ENCODE measurements around the gene GFY. TPM values are rescaled to one million over a fixed set of nuclear protein-coding genes. Genes with fewer than 3 reads are reported as not detected.

Gene GFY
- total RNA-seq, 1 donor from 2014 or later, result not detected

GRCh38 chr19:49474542-49474924 is 49.3 kb downstream of the GFY start:
- no peak for TF ChIP-seq POLR2AphosphoS5 (IDR thresholded peaks at IDR 0.05; ENCODE audit: insufficient read depth in 1 of 2, low read depth in 1 of 2)
- no peak for TF ChIP-seq POLR2A (IDR thresholded peaks at IDR 0.05)
- TF ChIP-seq CTCF (IDR thresholded peaks at IDR 0.05), result no peak
- H3K4me1 ChIP-seq, result peaks cover 25% of the 10 kb centered on the region
- DNase-seq (ENCODE audit: extremely low spot score in 2 of 2), result no peak
- H3K9me3 ChIP-seq, result no peaks in the 10 kb centered on the region
- intact Hi-C loops (cut with DNase I), result no loop called here
- peak overlapping the region; percentile 91 for H3K27ac ChIP-seq
- H3K36me3 ChIP-seq, result no peaks in the 10 kb centered on the region
- no peaks in the 10 kb centered on the region for H3K27me3 ChIP-seq
- peak overlapping the region; percentile 75 to 77 for H3K4me3 ChIP-seq

GRCh38 chr19:49475191-49475917 is 50.2 kb downstream of the GFY start:
- Histone ChIP-seq H3K4me1 (peaks cover 22% of the 10 kb centered on the region), H3K27me3 (no peaks in the 10 kb centered on the region), H3K27ac (peak overlapping the region; percentile 91), H3K4me3 (peak overlapping the region; percentile 75 to 77), H3K36me3 (no peaks in the 10 kb centered on the region), H3K9me3 (no peaks in the 10 kb centered on the region)
- no peak for DNase-seq (ENCODE audit: extremely low spot score in 2 of 2)
- intact Hi-C loops (cut with DNase I), result no loop called here
- TF ChIP-seq POLR2AphosphoS5 (IDR thresholded peaks at IDR 0.05; ENCODE audit: insufficient read depth in 1 of 2, low read depth in 1 of 2), result no peak
- TF ChIP-seq CTCF (IDR thresholded peaks at IDR 0.05), result no peak
- no peak for TF ChIP-seq POLR2A (IDR thresholded peaks at IDR 0.05)

GRCh38 chr19:49475995-49476880 is 51.0 kb downstream of the GFY start:
- Histone ChIP-seq H3K27ac (peak overlapping the region; percentile 91), H3K36me3 (no peaks in the 10 kb centered on the region), H3K4me3 (no peak overlapping the region), H3K4me1 (peaks cover 22% of the 10 kb centered on the region), H3K27me3 (no peaks in the 10 kb centered on the region), H3K9me3 (no peaks in the 10 kb centered on the region)
- DNase-seq (ENCODE audit: extremely low spot score in 2 of 2), result no peak
- TF ChIP-seq POLR2A (IDR thresholded peaks at IDR 0.05), result no peak
- TF ChIP-seq POLR2AphosphoS5 (IDR thresholded peaks at IDR 0.05; ENCODE audit: insufficient read depth in 1 of 2, low read depth in 1 of 2), result peak in 1 of 2 donors; percentile 20
- peak in 1 of 3 experiments; percentile 20 for TF ChIP-seq CTCF (IDR thresholded peaks at IDR 0.05)
- intact Hi-C loops (cut with DNase I), result no loop called here

Other genes starting within 250 kb of the GFY start
- gene SLC6A16, start 100.2 kb upstream of the GFY start, total RNA-seq, result 2.5 TPM
- 22.1 TPM for gene CD37, start 90.0 kb upstream of the GFY start, total RNA-seq
- 20.4 TPM for gene TEAD2, start 63.0 kb upstream of the GFY start, total RNA-seq
- gene DKKL1, start 61.5 kb upstream of the GFY start, total RNA-seq, result not detected
- gene KASH5, start 37.1 kb upstream of the GFY start, total RNA-seq, result not detected
- gene PTH2, start 1.9 kb upstream of the GFY start, total RNA-seq, result not detected
- 0.74 TPM for gene SLC17A7, start 16.1 kb downstream of the GFY start, total RNA-seq
- 96.3 TPM for gene PIH1D1, start 26.4 kb downstream of the GFY start, total RNA-seq
- gene ALDH16A1, start 27.8 kb downstream of the GFY start, total RNA-seq, result 29.5 TPM
- 10.1 TPM for gene FLT3LG, start 48.8 kb downstream of the GFY start, total RNA-seq
- 3,900 TPM for gene RPL13A, start 62.2 kb downstream of the GFY start, total RNA-seq
- gene RPS11, start 71.0 kb downstream of the GFY start, total RNA-seq, result 4,897 TPM
- gene FCGRT, start 87.3 kb downstream of the GFY start, total RNA-seq, result 166 TPM
- gene RCN3, start 102.6 kb downstream of the GFY start, total RNA-seq, result 22.6 TPM
- 72.2 TPM for gene NOSIP, start 155.2 kb downstream of the GFY start, total RNA-seq
- gene PRRG2, start 155.9 kb downstream of the GFY start, total RNA-seq, result 5.4 TPM
- gene PRR12, start 165.8 kb downstream of the GFY start, total RNA-seq, result 15.5 TPM
- gene RRAS, start 214.8 kb downstream of the GFY start, total RNA-seq, result 112 TPM
- gene SCAF1, start 216.8 kb downstream of the GFY start, total RNA-seq, result 20.4 TPM
- gene IRF3, start 240.5 kb downstream of the GFY start, total RNA-seq, result 59.4 TPM
- 14.7 TPM for gene BCL2L12, start 240.5 kb downstream of the GFY start, total RNA-seq

Data from vagina (tissue), 2 donors.